ENCODE data around the gene EID1.

The EID1 gene

GRCh38 chr15:48880070-48880634 lies 2.2 kb downstream of the EID1 start:
- H3K4me3 ChIP-seq (ENCODE audit: low read depth, low read length): peak overlapping the region; percentile 24; the same call in 1 of the 2 replicates
- DNase-seq (ENCODE audit: low read depth): no peak
- no peak for TF ChIP-seq CTCF (IDR thresholded peaks at IDR 0.05; ENCODE audit: control insufficient read depth, extremely low read depth, insufficient read depth)

GRCh38 chr15:48883699-48884098 lies 5.8 kb downstream of the EID1 start:
- no peak overlapping the region for H3K4me3 ChIP-seq (ENCODE audit: low read depth, low read length)

GRCh38 chr15:48887144-48887543 lies 9.2 kb downstream of the EID1 start:
- no peak for TF ChIP-seq CTCF (IDR thresholded peaks at IDR 0.05; ENCODE audit: control insufficient read depth, extremely low read depth, insufficient read depth)
- H3K4me3 ChIP-seq (ENCODE audit: low read depth, low read length): no peak overlapping the region
- DNase-seq (ENCODE audit: low read depth): no peak

More at GRCh38 chr15:48883699-48884098, 5.8 kb downstream of the EID1 start:
- no peak for TF ChIP-seq CTCF (IDR thresholded peaks at IDR 0.05; ENCODE audit: control insufficient read depth, extremely low read depth, insufficient read depth)
- DNase-seq (ENCODE audit: low read depth): no peak

- H3K4me3 ChIP-seq (ENCODE audit: low read depth, low read length): no peak overlapping the region
- no peak for TF ChIP-seq CTCF (IDR thresholded peaks at IDR 0.05; ENCODE audit: control insufficient read depth, extremely low read depth, insufficient read depth)
- no peak for DNase-seq (ENCODE audit: low read depth)
Measured at GRCh38 chr15:48888191-48888590, 10.3 kb downstream of the EID1 start.

GRCh38 chr15:48888836-48889235 lies 10.9 kb downstream of the EID1 start:
- no peak for TF ChIP-seq CTCF (IDR thresholded peaks at IDR 0.05; ENCODE audit: control insufficient read depth, extremely low read depth, insufficient read depth)
- no peak overlapping the region for H3K4me3 ChIP-seq (ENCODE audit: low read depth, low read length)
- DNase-seq (ENCODE audit: low read depth): no peak

- no peak for DNase-seq (ENCODE audit: low read depth)
- no peak for TF ChIP-seq CTCF (IDR thresholded peaks at IDR 0.05; ENCODE audit: control insufficient read depth, extremely low read depth, insufficient read depth)
- no peak overlapping the region for H3K4me3 ChIP-seq (ENCODE audit: low read depth, low read length)
Measured at GRCh38 chr15:48889925-48890324, 12.0 kb downstream of the EID1 start.

- no peak for DNase-seq (ENCODE audit: low read depth)
- TF ChIP-seq CTCF (IDR thresholded peaks at IDR 0.05; ENCODE audit: control insufficient read depth, extremely low read depth, insufficient read depth): no peak
Measured at GRCh38 chr15:48890375-48890972, 12.5 kb downstream of the EID1 start.

More at GRCh38 chr15:48890375-48890972, 12.5 kb downstream of the EID1 start:
- H3K4me3 ChIP-seq (ENCODE audit: low read depth, low read length): no peak overlapping the region
